Erythroblast (primary cell): ENCODE results near the gene MOGAT3.

Experiments
- DNase-seq, 2 experiments: peaks; one replicate each; lab custom pipeline; 2025; lab: John Stamatoyannopoulos, UW
- GATA1 ChIP-seq: IDR thresholded peaks from 2 replicates; pipeline ENCODE4 v1.6.1; 2011; ENCODE audit warnings: low read depth, mild to moderate bottlenecking, control low read depth, low read length, moderate library complexity
- POLR2A ChIP-seq: IDR thresholded peaks from 2 replicates; pipeline ENCODE4 v1.6.1; 2011; ENCODE audit warnings: mild to moderate bottlenecking, low read length

The MOGAT3 gene

DNA sequence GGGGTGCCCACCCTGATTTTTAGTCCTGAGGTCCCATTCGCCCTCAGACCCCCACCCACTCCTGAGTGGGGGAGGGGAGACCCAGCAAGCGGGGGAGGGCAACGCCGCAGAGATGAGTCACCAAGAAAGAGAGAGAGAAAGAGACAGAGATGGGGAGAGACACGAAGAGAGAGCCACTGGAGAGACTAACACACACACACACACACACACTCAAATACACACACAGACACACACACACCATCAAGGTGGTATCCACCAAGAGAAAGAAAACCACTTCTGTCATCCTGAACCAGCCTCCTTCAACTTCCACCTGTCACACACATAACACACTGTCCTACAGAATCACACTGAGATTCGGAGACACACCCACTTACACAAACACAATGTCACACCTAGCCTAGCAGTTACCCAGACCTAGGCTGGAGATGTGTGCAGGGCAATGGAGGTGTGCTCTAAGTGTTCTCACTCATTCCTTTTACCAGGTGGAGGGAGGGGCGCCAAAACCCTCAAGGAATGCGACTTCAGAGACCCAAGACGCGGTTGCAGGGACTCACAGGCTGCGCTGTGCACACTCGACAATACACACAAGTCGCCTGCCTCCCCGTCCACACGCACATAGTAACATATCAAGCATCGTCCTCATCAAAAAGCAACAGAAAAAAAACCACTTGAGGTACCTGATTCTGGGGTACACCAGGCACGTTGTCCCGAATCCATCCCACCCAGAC is 31.6 kb downstream of the MOGAT3 start:
- DNase-seq: no peak
- no peak for TF ChIP-seq GATA1
- TF ChIP-seq POLR2A: no peak

DNA sequence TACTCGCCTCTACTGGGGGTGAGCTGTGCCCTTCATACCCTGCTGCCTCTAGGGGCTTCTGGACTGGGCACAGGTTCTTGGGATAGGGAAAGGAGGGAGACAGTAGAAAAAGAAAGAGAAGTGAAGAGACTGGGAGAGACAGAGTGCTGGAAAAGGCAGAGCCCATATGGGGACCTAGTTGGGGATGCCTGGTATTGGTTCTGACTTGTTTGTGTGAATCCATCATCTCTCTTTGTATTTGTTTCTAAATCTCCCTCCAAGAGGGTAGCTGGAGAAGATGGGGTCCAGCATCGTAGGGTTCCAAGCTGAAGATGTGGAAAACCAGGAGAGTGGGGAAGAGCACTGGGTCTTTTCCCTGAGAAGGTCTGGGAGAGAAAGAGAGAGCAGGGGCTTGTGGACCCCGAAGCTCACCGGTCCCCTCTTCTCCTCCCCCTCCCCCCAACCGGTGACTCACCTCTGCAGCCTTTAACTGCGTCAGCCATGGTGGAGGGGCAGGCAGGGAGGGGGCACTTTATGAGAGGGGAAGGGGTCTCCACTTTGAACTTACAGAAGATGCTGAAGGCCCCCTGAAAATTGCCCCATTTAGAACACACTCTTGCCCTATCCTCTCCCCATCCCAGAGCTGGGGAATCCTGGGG is 32.3 kb downstream of the MOGAT3 start:
- DNase-seq: no peak
- TF ChIP-seq GATA1 (no peak), POLR2A (no peak)

DNA sequence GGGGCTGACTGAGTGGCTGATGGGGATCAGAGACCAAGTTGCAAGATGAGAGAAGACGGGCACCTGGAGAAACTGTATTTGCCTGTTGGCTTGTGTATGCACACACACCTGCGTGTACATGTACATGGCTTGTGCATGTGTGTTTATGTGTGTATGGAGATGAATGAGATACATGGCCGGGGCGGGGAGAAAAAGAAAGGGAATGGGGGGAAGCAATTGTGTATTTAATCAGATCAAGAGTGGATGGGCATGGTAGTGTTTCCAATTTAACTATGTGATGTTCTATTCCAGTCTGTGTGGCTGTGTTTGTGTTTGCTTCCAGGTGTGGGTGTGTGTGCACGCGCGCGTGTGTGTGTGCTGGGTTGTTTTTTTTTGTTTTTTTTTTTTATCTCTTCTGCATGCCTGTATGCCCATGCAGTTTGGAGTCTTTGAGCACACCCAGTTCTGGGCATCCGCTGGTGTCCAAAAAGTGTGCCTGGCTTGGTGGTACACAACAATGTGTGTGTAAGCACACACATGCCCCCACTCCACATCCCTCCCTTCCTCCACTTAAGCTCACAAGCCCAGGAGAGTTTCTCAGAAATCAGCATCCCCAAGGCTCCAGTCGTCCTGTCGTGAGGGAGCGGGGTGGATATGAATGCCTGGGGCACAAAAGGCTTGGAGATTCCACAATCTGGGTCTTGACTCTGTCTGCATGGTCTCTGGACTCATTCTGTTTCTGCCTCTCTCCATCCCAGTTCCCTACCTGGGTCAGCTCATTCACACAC is 33.0 kb downstream of the MOGAT3 start:
- DNase-seq: no peak
- TF ChIP-seq POLR2A (no peak), GATA1 (no peak)

DNA sequence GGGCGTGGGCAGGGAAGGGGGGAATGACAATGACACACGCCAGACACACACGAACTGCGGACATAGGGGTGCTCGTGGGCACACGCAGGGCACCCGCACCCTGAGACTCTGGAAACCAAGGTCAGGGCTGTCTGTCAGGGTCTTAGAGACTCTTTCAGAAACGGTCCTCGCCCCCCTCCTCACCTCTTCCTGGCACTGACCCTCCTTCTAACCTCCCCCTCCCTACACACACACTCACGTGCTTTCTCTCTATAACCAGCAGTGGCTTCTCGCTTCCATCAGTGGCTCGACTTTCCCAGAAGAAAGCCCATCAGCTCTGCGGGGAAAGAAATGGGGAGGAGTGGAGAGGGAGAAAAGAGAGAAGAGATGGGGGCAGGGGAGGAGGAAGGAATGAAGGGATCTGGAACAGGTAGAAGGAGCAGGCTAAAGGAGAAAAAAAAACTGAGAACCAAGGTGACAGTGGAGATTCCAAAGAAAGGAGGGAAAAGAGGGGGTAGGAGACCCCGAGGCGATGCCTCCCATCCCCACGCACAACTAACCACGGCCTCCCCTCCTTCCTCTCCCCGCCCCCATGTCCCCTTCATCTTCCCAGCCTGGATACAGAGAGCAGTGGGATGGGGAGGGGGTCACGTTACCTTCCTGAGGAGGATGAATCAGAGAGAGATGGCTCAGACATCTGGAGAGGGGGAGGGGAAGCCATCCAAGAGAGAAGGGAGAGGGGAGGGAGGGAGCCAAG is 33.8 kb downstream of the MOGAT3 start:
- TF ChIP-seq POLR2A: no peak
- no peak for TF ChIP-seq GATA1
- DNase-seq: no peak

DNA sequence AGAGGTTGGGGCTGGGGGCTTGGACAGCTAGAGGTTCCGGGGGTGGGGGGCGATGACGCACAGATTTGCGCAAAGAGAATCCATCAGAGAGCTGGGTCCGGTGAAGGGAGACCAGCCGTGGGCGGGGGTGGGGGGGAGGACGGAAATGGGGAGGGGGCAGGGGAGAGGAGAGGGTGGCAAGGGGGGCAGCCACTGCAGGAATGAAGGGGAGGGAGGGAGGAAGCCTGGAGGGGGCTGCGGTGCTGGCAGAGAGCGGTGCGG is 34.3 kb downstream of the MOGAT3 start:
- TF ChIP-seq GATA1 (no peak), POLR2A (no peak)
- no peak for DNase-seq

DNA sequence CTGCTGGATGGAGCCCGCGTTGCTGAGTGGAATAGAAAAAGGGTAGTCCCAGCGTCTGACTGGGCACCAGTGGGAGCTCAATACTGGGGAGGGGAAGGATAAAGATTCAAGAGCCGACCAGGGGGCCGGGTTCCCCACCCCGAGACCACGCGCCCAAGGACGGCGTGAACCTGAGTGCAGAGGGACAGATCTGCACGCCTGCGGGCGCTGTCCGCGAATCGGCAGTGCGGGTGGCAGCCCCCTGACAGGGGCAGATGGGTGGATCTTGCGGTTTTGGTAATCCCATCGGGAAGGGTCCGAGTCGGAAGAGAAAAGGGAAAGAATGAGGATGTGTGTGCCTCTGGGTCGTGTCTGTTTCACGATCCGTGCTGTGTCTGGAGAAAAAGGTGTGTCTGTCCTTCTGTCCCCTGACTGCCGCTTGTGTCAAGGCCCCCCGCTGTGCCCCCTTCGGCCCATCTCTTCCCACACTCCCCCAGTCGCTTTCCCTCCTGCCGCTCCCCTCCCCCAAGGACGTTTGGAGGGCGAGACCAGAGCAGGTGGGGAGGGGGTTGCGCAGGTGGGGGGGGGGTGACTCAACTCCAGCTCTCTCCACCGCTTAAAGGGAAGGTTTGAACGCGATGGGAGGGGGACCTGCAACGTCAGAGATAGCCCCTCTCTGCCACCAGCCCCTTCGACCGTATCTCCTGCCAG is 34.7 kb downstream of the MOGAT3 start:
- DNase-seq: no peak
- TF ChIP-seq GATA1 (no peak), POLR2A (no peak)

DNA sequence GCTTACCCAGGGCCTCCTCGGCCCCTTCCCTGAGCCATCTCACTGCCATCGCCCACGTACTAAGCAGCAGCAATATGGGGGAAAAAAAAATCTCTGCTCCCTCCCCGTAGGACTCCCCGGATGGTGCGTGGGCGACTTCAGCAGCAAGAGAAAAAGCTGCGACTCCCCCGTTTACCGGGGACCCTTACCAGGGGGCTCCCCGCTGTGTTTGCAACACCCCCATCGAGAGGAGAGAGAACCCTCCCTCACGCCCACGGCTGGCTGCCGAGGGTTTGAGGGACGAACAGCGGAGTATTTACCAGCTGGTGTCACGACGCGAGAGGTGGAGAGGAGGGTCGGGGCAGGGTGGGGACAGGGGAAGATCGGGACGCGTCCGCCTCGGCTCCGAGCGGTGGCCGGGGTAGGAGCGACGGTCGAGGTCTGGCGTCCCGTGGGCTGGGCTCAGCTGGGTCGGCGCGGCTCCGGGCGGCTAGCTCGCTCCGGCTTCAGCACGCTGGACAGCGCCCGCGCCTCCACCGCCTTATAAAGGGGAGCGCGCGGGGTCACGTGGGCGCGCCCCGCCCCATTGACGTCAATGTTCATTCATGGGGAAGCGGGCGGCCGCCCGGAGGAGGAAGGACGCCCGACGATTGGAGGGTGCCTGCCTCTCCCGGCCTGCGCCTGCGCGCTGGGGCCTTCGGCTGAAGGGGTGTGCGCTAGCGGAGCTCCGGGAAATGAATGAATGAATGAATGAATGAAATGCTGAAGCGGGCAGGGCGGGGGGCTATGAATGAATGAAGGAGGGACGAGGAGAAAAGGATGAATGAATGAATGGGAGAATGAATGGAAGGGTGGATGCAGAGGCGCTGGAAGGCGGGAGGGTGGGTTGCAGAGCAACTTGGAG is 35.5 kb downstream of the MOGAT3 start, which contains the start of gene VGF:
Gene VGF (minus strand): TSS at position 495 of the 883 bp plus-strand sequence. CDS start 726 bp downstream, outside the sequence.
- TF ChIP-seq POLR2A: no peak
- no peak for TF ChIP-seq GATA1
- DNase-seq: peak; percentile 92 to 95

DNA sequence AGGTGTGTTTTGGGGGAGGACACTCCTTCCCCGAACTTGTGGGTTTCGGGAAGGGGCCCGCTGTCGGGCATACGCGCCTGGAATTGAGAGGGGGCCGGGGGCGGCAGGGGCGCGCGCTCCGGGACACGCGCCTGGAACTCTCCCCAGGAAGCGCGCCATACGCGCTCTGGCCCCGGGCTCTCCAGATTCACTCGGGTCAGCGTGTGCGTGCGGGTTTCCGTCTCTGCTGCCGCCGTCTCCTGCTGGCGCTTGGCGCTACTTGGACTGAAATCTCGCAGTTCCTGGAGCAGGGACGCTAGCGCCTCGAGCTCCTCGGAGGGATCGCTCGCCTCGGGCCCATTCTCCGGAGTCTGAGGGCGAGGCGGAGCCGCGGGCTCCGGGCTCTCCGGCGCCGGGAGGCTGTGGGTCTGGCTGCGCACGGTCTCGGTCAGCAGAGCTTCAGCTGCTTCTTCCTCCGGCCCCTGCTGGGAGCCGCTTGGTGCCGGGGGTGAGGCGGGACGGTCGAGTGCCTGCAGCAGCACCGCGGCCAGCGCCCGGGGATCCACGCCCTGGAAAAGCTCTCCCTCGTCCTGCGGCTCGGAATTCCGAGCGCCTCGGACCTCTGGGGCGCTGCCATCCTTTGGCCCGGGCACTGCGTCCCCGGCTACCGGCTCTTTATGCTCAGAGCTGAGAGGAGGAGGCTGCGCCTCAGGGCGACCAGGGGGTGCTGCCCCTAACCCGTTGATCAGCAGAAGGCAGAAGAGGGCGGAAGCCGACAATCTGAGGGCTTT is 36.6 kb downstream of the MOGAT3 start:
- no peak for TF ChIP-seq POLR2A
- no peak for TF ChIP-seq GATA1
- peak in 1 of 2 experiments; percentile 20 for DNase-seq

DNA sequence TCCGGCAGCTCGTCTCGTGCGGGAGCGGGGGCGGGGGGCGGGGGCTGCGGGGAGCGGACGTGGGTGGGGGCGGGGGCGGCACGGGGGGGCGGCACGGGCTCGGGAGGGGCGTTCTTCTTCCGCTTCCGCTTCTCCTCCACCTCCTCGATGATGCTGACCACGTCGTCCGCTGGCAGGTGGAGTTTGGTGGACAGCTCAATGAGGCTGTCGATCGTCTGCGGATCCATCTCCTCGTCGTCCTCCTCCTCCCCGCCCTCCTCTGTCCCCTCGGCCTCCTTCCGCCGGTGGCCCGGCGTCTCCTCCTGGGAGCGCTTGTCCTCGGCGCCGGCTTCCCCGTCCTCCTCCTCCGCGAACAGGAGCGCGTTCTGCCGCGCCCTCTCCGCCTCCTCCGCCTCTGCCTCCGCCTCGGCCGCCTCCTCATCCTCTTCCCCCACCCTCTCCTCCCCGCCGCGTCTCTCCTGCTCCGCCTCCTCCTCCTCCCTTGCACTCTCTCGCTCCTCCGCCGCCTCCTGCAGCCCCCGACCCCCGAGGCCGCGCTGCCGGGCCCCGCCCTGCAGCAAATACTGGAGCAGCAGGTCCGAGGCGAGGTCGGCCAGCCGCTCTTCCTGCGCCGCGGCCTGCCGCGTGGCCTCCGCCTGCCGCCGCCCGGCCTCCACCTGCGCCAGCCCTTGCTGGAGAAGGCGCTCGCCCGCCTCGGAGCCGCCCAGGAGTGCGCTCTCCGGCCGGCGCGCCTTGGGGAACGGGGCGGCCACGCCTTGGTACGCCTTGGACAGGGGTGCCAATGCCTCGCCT is 37.4 kb downstream of the MOGAT3 start:
- peak in 1 of 2 experiments; percentile 17 for DNase-seq
- TF ChIP-seq POLR2A (no peak), GATA1 (no peak)

DNA sequence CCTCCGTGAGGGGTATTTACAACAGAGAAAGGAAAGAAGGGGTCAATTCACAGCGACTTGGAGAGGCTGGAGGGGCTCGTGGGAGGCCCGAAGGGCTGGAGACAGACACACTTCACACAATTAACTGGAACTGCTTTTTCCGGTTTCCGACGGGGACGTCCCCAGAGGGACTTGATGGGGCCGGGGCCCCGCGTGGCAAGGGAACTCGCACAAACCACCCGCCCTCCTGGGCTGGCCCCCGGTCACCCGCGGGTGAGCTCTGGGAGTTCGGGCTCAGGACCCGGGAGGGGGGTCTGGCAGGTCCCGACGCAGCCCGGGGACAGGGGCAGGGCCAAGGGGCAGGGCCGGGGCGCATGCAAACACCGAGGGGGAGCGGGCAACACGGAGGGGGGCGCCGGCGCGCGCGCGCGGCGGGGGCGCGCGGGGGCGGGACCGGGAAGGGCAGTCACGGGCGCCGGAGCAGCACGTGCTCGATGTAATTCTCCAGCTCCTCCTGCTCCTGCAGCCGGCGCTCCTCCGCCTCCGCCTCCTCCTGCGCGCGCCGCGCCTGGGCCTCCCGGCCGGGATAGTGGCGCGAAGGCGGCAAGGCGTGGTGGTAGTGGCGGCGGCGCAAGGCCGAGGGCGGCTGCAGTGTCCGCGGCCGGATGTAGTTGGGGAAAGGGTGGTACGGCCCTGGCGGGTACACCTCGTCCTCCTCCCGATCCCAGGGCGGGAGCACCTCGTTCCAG is 38.1 kb downstream of the MOGAT3 start:
- peak; percentile 38 to 52 for DNase-seq

DNA sequence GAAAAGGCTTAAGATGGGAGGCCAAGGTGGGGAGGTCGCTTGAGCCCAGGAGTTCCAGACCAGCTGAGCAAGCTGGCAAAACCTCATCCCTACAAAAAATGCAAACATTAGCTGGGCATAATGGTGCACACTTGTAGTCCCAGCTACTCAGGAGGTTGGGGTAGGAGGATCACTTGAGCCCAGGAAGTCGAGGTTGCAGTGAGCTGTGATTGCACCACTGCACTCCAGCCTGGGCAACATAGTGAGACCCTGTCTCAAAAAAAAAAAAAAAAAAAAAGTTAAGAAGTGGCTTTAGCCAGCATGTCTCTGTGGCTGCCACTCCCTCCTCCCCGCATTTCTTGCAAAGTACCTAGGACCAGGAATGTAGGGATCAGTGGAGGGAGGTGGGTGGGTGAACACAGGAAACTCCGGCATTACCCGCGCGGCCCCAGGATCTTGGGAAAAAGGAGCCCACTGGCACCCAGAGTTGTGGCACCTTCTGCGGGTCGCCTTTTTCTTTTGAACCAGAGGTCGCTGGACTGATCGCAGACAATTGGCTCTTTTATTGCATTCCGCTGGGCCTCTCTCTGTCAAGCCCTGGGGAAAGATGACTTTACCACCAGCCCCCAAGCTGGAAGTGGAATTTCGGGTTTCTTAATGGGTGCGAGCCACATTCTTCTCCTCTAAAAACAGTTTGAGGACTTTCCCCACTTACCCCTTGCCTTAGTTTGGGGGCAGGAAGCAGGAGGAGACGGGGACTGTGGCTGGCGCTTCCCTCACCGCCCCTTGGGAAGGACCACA is 39.0 kb downstream of the MOGAT3 start:
- DNase-seq: no peak
- TF ChIP-seq POLR2A: no peak
- no peak for TF ChIP-seq GATA1

More for the DNA sequence above, 38.1 kb downstream of the MOGAT3 start:
- no peak for TF ChIP-seq POLR2A
- no peak for TF ChIP-seq GATA1
